HG03469 (cell line): ENCODE measurements around the gene IDH3A.

ENCODE experiments used
- ATAC-seq: cut with Tn5 transposase; IDR thresholded peaks from one replicate; pipeline ENCODE4 v1.9.1; 2021; ENCODE audit warnings: mild to moderate bottlenecking, moderate library complexity, moderate number of reproducible peaks; ENCODE audit not compliant: unreplicated experiment

Gene IDH3A

DNA sequence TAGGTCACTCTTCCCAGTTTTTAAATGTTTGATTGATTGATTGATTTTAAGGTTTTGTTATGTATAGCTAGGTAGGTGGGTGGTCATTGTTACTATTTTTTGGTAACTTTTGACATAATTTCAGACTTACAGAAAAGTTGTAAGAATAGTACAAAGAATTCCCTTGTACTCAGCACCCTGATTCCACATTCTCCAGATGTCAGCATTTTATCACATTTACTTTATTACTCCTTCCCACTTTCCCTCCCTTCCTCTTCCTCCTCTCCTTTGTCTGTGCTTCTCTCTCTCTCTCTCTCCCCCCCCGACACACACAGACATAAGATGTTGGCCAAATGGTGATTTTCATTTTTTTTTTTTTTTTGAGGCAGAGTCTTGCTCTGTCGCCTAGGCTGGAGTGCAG, 14.8 kb downstream of the IDH3A start:
- no peak for ATAC-seq

DNA sequence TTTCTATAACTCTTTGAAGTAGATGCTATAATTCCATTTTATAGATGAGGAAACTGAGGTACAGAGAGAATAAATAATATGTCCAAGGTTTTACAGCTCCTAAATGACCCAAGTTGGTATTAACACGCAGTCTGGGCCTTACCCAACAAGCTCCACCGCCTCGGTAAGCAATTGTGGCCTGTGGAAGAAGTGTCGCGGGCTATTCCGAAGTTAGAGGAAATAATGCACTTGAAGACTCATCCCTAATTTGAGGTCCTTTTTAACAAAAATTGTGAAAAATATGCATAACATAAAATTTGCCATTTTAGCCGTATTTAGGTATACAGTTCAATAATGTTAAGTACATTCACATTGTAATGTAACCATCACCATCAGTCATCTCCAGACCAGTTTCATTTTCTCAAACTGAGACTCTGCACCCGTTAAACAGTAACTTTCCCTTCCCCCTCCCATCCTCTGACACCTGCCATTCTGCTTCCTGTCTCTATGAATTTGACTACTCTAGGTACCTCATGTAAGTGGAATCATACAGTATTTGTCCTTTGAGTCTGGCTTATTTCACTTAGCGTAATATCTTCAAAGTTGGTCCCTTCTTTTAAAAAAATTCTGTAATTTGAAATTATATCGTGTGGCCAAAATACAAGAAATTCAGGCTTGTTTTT, 18.2 kb downstream of the IDH3A start:
- peak; percentile 45 for ATAC-seq

DNA sequence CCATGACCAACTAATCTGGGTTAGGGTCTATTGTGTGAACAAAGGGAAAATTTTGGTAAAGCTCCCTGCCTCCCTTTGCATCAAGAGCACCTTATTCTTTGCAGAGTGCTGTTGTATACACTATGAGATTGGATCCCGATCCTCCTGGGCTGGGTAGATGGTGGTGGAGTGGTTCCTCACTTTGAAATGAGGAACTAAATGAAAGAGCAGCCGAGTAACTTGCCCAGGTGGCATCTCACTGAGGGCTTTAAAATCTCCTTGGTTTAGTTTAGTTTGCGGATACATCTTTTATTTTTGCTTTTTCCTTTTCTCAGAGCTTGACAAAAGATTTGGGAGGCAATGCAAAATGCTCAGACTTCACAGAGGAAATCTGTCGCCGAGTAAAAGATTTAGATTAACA, 19.4 kb downstream of the IDH3A start:
- ATAC-seq, result no peak

DNA sequence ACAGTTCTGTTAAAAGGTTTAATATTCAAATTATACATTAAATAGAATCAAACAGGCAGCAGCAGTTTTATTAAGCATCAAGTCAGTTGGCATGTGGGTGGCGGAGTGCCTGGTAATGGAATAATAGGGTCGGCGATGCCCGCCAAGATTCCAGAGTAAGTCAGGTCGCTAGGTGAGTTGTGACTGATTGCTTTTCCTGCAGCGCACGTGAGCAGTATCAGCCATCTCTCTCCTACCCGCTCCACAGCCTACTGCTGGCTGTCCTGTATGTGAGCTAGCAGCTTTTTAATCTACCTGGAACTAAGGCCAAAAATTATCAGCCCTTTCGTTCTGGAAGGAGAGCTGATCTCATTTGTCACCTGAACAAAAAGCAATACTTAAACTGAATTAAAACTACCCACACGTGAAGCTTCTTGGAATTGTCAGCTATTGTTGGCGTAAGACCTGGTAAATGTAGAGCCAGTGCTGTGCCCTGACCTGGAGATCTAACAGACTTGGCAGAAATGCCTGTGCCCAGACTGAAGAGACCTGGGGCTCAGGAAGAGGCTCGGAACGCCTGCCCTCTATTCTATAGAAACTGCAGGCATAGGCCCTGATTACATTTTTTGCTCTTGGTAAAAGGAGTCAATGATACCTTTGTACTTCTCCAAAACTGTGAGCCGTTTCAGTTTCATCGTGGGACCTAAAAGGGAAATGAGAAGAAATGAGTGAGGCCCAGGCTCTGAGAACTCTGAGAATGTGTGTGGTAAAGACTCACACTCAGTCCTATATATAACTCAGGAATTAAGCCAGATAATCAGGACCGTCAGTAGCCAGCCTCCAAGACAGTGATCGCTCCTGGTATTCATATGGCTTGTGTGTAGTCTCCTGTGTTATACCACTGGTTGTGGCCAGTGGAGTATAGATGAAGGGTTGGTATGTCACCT, 21.9 kb downstream of the IDH3A start:
- ATAC-seq, result peak; percentile 59

DNA sequence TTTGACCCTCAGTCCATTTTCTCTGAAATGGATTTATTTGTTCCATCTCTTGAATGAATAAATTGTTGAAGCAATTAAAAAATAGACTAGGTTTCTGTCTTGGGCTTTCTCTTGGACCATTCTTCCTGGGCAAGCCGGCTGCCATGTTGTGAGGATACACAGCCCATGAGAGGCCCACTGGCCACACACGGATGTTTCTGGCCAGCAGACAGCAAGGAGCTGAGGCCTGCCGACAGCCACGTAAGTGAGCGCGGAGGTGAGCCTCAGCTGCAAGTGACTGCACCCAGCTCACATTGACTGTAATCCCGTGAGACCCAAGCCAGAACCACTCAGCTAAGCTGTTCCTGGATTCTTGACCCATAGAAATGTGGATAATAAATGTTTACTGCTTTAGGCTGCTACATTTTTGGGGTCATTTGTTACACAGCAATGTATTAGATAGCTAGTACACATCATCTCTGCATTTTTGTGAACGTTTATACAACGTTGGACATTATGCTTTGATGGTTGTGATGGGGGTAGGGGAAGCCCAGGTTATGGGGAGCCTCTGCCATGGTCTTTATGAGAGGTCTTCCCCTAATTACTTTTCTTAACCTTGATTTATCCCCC, 22.8 kb downstream of the IDH3A start:
- no peak for ATAC-seq

DNA sequence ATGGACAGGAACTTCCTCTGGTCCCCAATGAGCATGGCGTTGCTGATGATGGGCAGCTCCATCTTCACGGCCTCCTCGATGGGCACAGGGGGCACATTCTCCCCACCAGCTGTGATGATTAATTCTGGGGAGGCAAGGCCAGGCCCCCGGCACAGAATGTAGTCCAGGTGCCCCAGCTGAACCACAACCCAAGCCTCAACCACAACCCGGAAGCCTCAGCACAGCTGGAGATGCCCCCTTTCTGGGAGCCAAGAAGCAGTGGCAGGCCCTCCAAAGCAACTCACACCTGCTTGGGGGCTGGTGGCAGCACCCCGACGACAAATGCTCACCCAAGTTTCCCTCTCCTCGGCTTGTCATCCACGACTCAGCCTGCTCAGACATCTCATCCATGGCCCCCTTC, 25.2 kb downstream of the IDH3A start:
- ATAC-seq, result no peak

DNA sequence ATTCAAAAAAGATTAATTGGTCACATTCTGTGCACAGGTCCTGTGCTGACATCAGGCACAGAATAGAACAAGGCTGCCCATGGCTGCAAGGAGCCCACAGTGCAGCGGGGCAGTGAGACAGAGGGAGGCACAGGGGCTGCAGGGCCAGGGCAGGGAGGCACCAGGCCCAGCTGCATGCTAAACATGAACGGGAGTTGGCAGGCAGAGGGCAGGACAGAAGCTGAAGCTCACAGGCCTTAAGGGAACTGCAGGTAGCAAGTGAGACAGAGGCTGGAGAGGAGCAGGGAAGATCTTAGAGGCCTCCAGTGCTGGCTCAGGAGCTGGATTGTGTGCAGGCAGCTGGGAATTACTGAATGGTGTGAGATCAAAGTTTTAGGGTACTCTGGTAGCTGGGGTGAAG, 26.2 kb downstream of the IDH3A start:
- ATAC-seq, result no peak

DNA sequence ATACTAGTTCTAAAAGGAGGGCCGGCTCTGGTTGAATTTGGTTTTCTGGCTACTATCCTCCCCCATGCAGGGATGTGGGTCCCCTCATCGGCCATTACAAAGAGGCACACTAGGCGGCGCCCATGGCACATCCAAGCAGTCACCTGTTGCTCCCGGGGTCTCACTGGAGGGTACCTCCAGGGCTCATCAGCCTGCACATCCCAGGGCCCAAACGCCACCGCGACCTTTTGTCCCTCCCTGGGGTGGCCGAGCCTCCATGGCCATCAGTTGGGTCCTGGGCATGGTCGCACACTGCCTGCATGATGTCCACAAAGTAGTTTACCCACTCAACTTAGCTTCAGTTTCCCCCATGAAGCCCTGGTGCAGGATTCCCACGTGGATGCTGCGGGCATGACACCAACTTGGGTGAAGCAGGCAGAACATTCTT, 28.3 kb downstream of the IDH3A start:
- ATAC-seq, result no peak

DNA sequence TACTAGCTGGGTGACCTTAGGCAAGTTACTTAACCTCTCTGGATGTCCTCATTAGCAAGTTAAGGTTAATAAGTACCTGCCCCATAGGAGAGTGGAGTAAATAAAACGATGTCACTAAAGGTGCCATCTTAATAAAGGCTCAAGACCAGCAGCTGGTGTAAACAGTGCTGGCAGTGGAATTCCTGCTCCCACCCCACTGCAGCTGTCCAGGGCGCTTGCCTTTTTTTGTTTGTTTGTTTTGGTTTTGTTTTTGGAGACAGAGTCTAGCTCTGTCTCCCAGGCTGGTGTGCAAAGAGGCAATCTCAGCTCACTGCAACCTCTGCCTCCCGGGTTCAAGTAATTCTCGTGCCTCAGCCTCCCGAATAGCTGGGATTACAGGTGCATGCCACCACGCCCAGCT, 28.9 kb downstream of the IDH3A start:
- no peak for ATAC-seq

DNA sequence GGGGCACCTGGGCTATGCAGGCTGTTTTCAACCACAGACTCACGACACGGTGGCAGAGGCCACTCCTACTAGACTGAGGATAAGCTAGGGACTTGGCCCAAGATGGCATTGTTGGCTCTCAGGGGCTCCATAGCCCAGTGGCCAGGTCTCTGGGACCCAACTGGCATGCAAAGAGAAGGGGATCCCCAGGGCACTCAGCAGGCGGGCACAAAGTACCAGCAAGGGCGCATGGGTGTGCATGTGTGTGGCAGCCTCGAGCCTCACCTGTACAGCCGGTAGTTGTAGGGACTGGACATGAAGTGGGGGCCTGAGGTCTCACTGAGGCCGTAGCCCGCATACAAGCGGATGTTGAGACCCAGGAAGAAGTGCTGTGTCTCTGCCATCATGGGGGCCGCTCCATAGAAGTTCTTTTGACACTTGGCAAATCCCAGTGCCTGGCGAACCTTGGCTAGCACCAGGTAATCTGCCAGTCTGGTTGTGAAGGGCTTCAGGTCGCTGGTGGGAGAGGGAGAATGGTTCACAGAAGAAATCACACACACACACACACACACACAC, 30.2 kb downstream of the IDH3A start:
- ATAC-seq, result no peak

DNA sequence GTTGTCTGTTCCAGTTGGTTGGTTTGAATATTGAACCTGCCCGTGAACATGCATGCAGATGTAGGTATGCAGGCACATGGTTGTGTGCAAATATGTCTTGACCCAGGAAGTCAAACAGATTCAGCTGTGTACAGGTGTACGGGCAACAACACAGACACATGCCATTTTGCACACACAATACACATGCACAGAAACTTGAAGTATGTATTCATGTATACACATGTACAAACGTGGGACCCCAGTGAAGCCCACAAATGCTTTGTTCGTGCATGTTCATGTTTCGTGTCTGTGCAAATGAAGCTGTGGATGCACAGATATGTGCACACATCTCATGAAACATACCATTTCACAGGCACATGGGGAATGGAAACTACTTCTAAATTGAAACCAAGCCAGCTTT, 30.7 kb downstream of the IDH3A start:
- no peak for ATAC-seq

DNA sequence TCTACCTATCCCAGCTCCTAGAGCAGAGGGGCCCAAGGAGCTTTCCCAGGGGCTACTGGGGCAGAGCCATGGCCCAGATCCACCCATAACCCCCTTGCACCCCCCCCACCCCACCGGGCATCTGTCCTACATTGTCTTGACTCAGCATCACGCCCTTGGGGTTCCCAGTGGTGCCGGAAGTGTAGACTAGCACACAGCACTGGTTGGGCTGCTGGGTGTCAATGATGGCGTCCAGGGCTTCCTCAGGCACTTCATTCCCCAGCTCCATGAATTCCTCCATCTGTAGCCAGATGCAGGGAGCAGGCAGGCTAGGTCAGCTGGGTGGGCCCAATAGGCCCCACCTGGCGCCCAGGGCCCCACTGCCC, 33.2 kb downstream of the IDH3A start:
- no peak for ATAC-seq

DNA sequence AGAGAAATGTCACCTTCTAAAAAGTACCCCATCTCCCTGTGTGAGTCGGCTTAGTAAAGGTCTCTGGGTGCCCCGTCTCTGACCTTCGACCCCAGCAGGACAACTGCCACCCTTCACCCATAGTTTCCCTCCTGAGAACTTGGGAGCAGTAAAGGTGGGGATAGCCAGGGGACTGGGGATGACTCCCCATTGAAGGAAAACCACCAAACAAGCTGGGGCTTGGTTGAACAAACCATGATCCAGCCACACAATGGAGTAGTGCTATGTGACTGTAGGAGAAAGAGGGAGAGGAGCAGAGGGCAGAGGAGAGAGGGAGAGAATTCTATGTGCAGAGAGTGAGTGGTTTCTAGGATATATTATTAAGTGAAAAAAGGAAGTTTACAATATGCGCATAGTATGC, 33.7 kb downstream of the IDH3A start:
- ATAC-seq, result no peak

DNA sequence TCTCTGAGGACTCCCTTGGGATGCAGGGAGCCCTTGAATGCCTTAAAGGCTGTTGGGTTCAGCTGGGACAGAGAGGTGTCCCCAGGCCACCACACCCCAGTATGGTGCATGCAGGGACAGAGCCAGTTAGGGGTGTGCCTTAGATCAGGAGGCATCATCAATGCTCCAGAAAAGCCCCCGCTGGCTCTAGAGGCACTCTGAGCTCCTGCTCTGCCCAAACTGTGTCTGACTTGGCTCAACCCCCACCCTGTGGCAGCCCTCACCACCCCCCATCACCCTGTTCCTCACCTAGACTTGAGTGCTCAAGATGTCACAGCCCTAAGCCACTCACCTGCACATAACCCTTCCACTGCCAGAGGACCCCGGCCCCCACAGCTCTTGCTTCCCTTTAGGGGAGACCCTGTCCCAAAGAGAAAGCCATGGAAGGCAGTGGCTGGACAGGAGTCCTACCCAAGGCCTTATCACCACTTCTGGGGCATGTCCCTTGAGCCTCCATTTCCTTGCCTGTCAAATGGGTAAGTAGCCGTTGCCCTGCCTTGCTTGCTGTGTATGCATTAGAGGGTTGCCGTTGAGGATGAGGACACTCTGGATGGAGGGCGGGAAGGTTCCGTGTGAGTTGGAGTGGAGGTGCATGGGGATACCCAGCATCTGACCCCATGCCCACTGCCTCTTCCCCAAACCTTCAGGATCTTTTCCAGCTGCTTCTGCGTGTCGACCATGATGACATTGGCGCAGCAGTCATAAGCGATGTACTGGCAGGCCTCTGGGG, 43.8 kb downstream of the IDH3A start:
- no peak for ATAC-seq

DNA sequence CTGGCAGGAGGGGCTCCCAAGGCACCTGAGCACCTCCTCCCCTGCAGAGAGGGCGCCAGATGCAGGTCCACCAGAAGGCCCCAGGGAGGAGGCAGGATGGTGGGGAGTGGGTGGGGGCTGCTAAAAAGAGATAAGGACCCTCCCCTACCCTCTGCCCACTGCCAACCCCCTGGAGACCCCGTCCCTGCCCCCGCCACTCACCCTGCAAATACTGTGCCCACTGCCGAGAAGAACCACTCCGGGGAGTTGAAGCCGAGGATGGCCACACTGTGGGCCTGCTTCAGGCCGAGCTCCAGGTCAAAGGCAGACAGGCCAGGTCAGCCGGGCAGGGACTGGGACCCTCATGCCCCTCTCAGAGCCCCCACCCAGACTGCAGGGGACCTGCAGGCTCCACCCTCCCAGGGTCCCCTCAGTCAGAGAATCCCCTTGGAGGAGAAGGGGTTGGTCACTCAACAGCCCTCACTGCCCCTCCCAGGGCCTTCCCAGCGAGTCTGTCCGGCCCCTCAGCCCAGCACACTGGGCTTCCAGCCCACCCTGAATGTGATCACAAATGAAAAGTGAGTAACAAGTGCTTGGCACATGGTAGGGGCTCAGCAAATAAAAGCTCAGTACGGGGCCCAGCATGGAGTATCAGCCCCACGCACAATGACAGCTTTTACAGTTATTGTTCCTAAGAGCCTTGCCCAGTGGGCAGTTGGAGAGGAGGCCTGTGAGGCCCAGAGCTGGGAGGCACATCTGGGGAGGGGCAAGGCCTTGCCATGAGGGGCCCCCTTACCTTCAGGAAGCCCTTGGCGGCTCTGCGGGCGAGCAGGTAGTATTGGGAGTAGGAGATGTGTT, 44.8 kb downstream of the IDH3A start:
- ATAC-seq, result no peak

DNA sequence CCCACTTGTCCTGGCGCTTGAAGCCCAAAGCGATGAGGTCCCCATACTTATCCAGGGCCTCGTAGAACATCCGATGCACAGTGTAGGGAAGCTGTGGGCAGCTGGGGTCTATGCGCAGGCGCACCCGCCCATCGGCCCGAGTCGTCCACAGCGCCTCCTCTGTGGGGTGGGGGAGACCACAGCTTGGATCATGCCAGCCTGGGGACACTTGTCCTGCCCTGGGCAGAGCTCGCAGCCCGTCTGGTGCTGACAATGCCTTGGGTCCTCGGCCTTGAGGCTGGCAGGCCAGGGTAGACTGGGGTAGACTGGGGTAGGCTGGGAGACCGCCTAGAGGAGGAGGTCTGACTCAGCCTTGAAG, 45.4 kb downstream of the IDH3A start:
- no peak for ATAC-seq

DNA sequence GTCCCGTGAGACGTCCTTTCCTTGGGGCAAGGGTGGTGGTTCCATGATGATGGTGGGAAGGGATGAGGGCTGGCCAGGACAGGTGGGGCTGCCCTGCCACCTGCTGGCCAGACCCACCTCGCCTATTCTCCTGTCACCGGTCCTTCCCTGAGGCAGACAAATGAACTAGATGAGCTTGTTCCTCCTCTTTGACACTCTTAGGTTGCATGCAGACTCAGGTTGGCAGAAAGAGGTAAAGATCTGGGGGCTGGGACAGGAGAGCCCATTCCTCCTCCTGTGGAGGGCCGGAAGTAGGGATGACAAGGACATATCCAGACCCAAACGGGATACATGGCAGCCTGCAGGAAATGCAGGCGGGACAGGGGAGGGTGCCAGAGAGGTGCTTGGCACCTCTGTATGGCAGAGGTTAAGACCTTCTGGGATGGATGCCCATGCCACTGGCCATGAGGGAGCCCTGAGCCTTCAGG, 46.6 kb downstream of the IDH3A start:
- ATAC-seq, result no peak

DNA sequence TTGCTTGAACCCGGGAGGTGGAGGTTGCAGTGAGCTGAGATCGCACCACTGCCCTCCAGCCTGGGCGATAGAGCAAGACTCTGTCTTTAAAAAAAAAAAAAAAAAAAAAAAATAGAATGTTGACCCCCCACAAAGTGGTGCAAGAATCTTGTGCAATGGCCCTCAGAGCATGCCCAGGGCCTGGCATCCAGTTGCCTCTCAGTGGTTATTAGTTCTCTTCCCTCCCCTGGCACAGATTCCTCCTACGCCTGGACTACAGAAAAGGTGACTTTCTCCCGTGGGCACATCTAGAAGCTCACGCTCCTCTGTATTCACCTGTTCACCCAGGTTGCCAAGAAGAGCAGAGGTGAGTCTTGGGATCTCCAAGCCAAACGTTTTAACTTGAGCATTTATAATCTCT, 48.5 kb downstream of the IDH3A start:
- ATAC-seq, result no peak

DNA sequence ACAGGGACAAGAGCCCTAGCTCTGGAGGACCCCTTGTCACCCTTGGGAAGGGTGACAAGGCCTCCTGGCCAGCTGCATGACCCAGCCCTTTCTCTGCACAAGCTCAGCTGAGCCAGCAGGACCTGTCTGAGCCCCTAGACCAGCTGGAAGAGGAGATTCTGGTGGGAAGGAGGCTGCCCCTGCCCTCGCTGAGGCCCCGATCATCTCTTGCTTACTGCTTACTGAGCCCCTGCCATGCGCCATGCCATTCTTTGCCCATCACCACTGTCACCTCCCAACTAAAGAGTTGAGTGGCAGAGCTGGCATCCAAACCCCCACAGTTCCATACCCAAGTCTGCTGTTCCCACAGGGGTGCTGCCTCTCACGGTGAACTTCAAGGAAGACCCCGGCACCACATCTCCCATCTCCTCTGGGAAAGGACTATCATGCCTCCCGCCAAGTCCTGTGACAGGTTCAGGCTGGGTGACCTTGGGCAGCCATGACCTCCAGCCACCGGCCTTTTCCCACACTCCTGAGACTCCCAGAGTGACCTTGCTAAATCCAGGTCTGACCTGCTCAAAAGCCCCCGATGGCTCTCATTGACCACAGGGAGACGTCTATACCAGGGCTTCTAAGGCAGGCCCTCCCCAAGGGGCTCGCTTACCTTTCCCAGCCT, 51.2 kb downstream of the IDH3A start:
- ATAC-seq, result no peak
